ENCODE results near the gene A4GALT. TPM values are rescaled to one million over a fixed set of nuclear protein-coding genes. Genes with fewer than 3 reads are reported as not detected.
A peak's percentile ranks its signal among the peaks of the same experiment; 100 is the strongest.
"Not testable (repeated sequence)": the region's sequence is repeated elsewhere in the genome, so short reads cannot be mapped to it uniquely, and the experiment has no call there.

The A4GALT gene
- total RNA-seq (2014; rRNA removed; shearing (Covaris generic)): 1.8 and 3.4 TPM in 2 replicates

DNA sequence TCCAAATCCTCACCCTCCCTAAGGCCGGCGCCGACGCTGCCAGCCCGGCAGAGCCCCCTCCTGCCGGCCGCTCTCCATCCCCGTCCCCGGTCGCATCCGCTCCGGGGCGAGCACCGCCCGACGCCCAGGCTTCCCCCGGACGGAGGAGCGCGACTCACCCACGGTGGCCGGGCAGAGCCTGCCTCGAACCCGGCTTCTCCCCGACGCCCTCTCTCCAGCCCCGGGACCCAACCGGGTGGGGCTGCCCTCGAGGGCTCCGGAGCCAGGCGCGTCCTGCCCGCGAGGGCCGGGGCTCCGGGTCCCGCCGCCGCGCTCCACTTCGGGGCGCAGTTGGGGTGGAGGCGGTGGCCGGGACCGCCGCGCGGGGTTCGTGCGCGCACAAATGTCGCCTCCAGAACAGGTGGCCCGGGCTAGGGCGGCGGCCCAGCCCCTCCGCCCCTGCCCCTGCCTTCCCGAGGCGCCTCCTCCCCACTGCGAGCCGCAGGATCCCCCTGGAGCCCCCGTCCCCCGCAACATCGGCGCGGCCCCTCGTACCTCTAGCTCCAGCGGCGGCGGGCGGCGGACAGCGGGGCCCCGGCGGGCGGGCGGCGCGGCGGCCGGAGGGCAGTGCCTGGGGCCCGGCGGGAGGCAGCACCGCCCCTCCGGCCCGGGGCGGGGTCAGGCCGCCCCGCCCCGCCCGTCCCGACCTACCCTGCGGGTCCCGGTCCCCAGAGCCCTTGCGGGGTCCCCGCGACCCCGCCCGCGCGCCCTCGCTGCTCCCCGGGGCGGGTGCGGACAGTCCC is at the start of gene A4GALT:
Gene A4GALT, minus strand, starts transcription at position 608 of the 782 bp plus-strand sequence. CDS start 26,919 bp downstream, outside the sequence.
- no peak for DNase-seq (ENCODE audit: low spot score)

- no peak for DNase-seq (ENCODE audit: low spot score)
Measured at GRCh38 chr22:42770448-42770726, 49.7 kb upstream of the A4GALT start.

GRCh38 chr22:42769574-42770447 is 49.1 kb upstream of the A4GALT start:
- peak; percentile 50 for DNase-seq (ENCODE audit: low spot score)

GRCh38 chr22:42769238-42769573 is 48.5 kb upstream of the A4GALT start:
- DNase-seq (ENCODE audit: low spot score): no peak

GRCh38 chr22:42768385-42769035 is 47.8 kb upstream of the A4GALT start:
- DNase-seq (ENCODE audit: low spot score): no peak

DNA sequence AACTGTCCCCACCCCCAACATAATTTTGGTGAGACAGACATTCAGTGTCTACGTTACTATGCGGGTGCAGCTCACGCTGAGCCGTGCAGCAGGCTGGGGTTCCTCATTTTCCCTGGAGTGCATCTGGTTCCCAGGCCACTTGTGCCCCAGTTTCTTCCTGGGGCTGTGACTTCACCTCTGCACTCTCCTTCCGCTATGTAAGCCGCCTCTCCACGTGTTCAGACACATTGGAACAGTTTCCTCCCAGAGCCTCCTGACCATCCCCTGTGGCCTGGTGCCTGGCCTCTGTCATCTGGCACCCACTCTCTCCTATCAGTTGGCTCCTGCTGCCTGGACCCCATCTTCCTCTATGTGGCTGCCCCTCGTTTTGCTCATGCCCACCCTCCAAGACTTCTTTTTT is 46.2 kb upstream of the A4GALT start:
- no peak for DNase-seq (ENCODE audit: low spot score)

- DNase-seq (ENCODE audit: low spot score): no peak
Measured at GRCh38 chr22:42764895-42765363, 44.3 kb upstream of the A4GALT start.

DNA sequence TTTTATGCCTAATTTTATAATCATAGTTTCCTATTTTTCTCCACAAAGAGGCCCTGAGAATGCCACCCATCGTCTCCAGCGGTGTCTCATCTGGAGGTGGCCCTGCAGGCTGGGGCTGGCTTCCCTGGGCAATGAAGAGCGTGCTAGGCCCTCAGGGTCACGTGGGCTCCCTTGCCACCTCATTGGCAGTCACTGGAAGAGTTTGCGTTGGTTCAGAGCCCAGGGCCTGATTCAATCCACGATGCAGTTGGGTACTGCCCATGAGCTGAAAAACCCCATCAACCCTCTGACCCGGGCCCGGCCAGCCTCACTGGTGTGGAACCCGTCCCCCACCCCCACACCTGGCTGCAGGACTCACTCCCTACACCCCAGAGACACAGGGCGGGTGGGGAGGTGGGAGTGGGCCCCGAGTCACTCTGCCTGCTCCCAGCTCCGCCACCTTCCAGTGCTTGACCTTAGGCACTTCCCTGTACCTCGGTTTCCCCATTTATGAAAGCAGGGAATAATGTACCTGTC is 43.4 kb upstream of the A4GALT start:
- no peak for DNase-seq (ENCODE audit: low spot score)

- no peak for DNase-seq (ENCODE audit: low spot score)
Measured at GRCh38 chr22:42760806-42761565, 40.3 kb upstream of the A4GALT start.

GRCh38 chr22:42758931-42759629 is 38.4 kb upstream of the A4GALT start:
- no peak for DNase-seq (ENCODE audit: low spot score)

- peak; percentile 76 for DNase-seq (ENCODE audit: low spot score)
Measured at GRCh38 chr22:42755553-42755952, 34.9 kb upstream of the A4GALT start.

DNA sequence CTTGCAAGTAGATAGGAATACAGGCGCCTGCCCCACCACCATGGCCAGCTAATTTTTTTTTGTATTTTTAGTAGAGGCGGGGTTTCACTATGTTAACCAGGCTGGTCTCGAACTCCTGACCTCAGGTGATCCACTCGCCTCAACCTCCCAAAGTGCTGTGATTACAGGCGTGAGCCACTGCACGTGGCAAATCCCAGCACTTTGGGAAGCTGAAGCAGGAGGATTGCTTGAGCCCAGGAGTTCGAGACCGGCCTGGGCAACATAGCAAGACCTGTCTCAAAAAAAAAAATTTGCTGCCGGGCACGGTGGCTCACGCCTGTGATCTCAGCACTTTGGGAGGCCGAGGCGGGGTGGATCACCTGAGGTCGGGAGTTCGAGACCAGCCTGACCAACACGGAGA is 34.5 kb upstream of the A4GALT start:
- DNase-seq (ENCODE audit: low spot score): not testable (repeated sequence)

DNA sequence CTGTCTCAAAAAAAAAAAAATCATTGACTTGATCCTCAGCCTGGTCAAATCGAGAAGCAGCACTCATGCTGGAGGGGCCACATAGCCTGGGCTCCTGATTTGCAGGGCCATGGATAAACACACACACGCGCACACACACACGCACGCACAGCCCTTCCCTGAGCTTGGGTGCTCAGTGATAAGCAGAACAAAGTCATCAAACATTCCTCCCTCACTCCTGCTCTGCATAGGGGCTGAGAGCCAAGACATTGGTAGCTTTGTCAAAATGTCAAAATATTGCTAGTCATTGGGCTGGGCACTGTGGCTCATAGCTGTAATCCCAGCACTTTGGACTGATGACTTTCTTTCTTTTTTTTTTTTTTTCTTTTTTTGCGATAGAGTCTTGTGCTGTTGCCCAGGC is 34.0 kb upstream of the A4GALT start:
- peak; percentile 74 for DNase-seq (ENCODE audit: low spot score)

GRCh38 chr22:42752912-42753311 is 32.2 kb upstream of the A4GALT start:
- DNase-seq (ENCODE audit: low spot score): no peak

- DNase-seq (ENCODE audit: low spot score): no peak
Measured at GRCh38 chr22:42752230-42752746, 31.6 kb upstream of the A4GALT start.

- not testable (repeated sequence) for DNase-seq (ENCODE audit: low spot score)
Measured at GRCh38 chr22:42750421-42750820, 29.8 kb upstream of the A4GALT start.

DNA sequence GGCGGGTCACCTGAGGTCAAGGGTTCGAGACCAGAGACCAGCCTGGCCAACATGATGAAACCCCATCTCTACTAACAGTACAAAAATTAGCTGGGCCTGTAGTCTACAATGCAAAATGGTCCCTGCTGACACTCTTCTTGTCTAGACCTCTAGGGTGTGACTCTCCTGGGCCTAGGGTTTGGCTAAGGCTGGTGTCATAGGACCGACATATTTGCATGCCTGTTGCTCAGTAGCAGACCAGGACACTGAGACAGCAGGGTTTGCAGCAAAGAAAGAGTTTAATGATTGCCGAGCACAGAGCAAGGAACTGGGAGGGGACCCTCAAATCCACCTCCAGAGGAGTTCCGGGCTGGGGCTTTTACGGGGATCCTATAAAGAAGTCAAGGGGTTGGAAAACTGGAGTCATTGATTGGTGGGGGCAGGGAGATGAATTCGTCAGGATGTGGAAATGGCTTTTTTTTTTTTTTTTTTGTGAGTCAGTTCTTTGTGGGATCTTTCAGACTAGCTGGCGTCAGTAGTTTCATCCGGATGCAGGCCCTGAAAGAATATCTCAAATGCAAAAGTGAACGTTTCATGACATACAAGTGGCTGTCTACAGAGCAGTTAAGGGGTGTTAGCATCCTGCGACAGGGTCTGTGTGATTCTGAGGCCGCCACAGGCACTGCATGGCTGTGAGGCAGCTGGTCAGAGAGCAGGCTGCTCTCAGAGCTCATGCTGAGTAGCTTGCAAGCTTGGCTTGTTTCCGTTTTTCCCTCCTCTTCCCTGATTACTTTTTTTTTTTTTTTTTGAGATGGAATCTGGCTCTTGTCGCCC is 27.2 kb upstream of the A4GALT start:
- DNase-seq (ENCODE audit: low spot score): peak; percentile 52

- DNase-seq (ENCODE audit: low spot score): peak; percentile 69
Measured at GRCh38 chr22:42745118-42745517, 24.4 kb upstream of the A4GALT start.

DNA sequence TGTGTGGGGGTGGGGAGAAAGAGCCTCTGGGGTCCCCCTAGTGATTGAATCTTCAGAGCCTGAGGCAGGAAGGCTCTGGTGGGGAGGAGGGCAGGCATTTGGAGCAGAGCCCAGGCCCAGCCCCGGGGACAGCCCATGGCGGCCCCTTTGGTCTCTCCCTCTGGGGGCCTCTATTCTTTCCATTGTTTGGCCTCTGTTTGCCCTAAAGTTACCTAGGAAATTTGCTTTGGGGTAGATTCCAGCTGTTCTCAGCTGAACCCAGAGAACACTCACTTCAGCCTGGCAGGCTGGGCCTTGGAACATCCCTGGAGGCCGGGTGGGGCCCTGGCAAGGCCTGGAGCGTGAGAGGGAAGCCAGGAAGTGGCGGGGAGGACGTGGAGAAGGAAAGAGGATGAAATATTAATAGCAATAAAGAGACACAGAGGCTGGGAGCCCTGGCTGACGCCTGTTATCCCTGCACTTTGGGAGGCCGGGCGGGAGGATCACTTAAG is 22.9 kb upstream of the A4GALT start:
- DNase-seq (ENCODE audit: low spot score): peak; percentile 20

GRCh38 chr22:42742940-42743339 is 22.3 kb upstream of the A4GALT start:
- DNase-seq (ENCODE audit: low spot score): no peak

Data from A172 (cell line).